IMR-90 (cell line): ENCODE results near the gene IRF2BP2. TPM values are rescaled to one million over a fixed set of nuclear protein-coding genes. Genes with fewer than 3 reads are reported as not detected.

Experiments used
- ATAC-seq: fragments of 200-7000 bp; cut with Tn5 transposase; 2 replicates; pipeline ENCODE4 v1.9.1; 2020; ENCODE audit warnings: low read depth, mild to moderate bottlenecking, moderate library complexity
- BruUV-seq: library from RNA; stranded (reverse); fragments of 400-500 nt; replicated peaks from 2 replicates; lab custom pipeline; 2021; lab: Mats Ljungman, UMichigan
- CTCF ChIA-PET: fragments of 300-600 bp; formaldehyde crosslinking; extraction: SDS; loops from one replicate; lab custom pipeline; 2021; ENCODE audit warnings: antibody characterized with exemption; lab: Yijun Ruan, JAX
- POLR2A ChIA-PET: fragments of 300-600 bp; sonication (Branson Sonifier 250); formaldehyde crosslinking; loops from one replicate; lab custom pipeline; 2022; ENCODE audit warnings: antibody characterized with exemption; ENCODE audit not compliant: unreplicated experiment; lab: Charles Lee
- DNase-seq: peaks from one replicate; pipeline ENCODE4 v3.0.0; 2013
- H2AFZ ChIP-seq: replicated peaks from 2 replicates; pipeline ENCODE3; 2013; ENCODE audit warnings: low read length, mild to moderate bottlenecking; ENCODE audit not compliant: poor library complexity
- H2AK5ac ChIP-seq: 2 replicates; pipeline ENCODE4 v1.6.1; 2013; ENCODE audit warnings: low read depth, low read length, inconsistent platforms
- H2AK9ac ChIP-seq: replicated peaks from 2 replicates; pipeline ENCODE3; 2013; ENCODE audit warnings: mild to moderate bottlenecking, low read depth, low read length, moderate library complexity; ENCODE audit not compliant: poor library complexity
- H2BK120ac ChIP-seq: 2 replicates; pipeline ENCODE4 v1.6.1; 2013; ENCODE audit warnings: low read depth, low read length, inconsistent platforms
- H2BK15ac ChIP-seq: 3 replicates; pipeline ENCODE4 v1.6.1; 2013; ENCODE audit warnings: low read depth, low read length, inconsistent platforms
- H2BK20ac ChIP-seq: 2 replicates; pipeline ENCODE4 v1.6.1; 2013; ENCODE audit warnings: low read depth, mild to moderate bottlenecking, inconsistent platforms, low read length, moderate library complexity
- H2BK5ac ChIP-seq: 2 replicates; pipeline ENCODE4 v1.6.1; 2013; ENCODE audit warnings: mild to moderate bottlenecking, low read depth, low read length, inconsistent platforms; ENCODE audit not compliant: poor library complexity, severe bottlenecking
- H3K14ac ChIP-seq: replicated peaks from 2 replicates; pipeline ENCODE4 v1.6.1; 2013; ENCODE audit warnings: low read depth, low read length, inconsistent platforms
- H3K18ac ChIP-seq: 2 replicates; pipeline ENCODE4 v1.6.1; 2013; ENCODE audit warnings: low read depth, low read length, control low read depth
- H3K23ac ChIP-seq: 2 replicates; pipeline ENCODE4 v1.6.1; 2013; ENCODE audit warnings: low read depth, low read length, inconsistent platforms
- H3K27ac ChIP-seq: 2 replicates; pipeline ENCODE4 v1.5.1; 2013; ENCODE audit warnings: mild to moderate bottlenecking, control low read depth, low read length; ENCODE audit not compliant: insufficient read depth
- H3K27me3 ChIP-seq: 2 replicates; pipeline ENCODE4 v1.6.1; 2013; ENCODE audit warnings: low read length; ENCODE audit not compliant: control insufficient read depth, insufficient read depth
- H3K36me3 ChIP-seq: 2 replicates; pipeline ENCODE4 v1.6.1; 2013; ENCODE audit warnings: low read length, mixed read lengths; ENCODE audit not compliant: control insufficient read depth, insufficient read depth
- H3K4ac ChIP-seq: 2 replicates; pipeline ENCODE4 v1.6.1; 2013; ENCODE audit warnings: low read depth, low read length, inconsistent platforms
- H3K4me1 ChIP-seq: 2 replicates; pipeline ENCODE4 v1.6.1; 2013; ENCODE audit warnings: low read length, mixed read lengths; ENCODE audit not compliant: control insufficient read depth, insufficient read depth
- H3K4me2 ChIP-seq: 2 replicates; pipeline ENCODE4 v1.6.1; 2013; ENCODE audit warnings: low read depth, mild to moderate bottlenecking, control low read depth, low read length, moderate library complexity
- H3K4me3 ChIP-seq: 2 replicates; pipeline ENCODE4 v1.5.1; 2013; ENCODE audit warnings: low read depth, mild to moderate bottlenecking, control low read depth, low read length, moderate library complexity; ENCODE audit not compliant: insufficient read depth
- H3K56ac ChIP-seq: 2 replicates; pipeline ENCODE4 v1.6.1; 2013; ENCODE audit warnings: low read length, inconsistent platforms; ENCODE audit not compliant: insufficient read depth; ENCODE audit errors: extremely low read depth
- H3K79me1 ChIP-seq, 2 experiments: 2 replicates each; pipeline ENCODE4 v1.6.1; 2013; ENCODE audit warnings: low read length in 2 of 2, inconsistent platforms in 1 of 2, low read depth in 1 of 2
- H3K9ac ChIP-seq: 2 replicates; pipeline ENCODE4 v1.6.1; 2013; ENCODE audit warnings: low read depth, low read length, control low read depth
- H3K9me1 ChIP-seq: 2 replicates; pipeline ENCODE4 v1.6.1; 2013; ENCODE audit warnings: low read length, inconsistent platforms; ENCODE audit not compliant: insufficient read depth
- H3K9me3 ChIP-seq: 2 replicates; pipeline ENCODE4 v1.6.1; 2013; ENCODE audit warnings: low read length; ENCODE audit not compliant: control insufficient read depth, insufficient read depth
- H4K20me1 ChIP-seq: 2 replicates; pipeline ENCODE4 v1.6.1; 2013; ENCODE audit warnings: low read length, inconsistent platforms; ENCODE audit not compliant: insufficient read depth
- H4K5ac ChIP-seq: 2 replicates; pipeline ENCODE4 v1.6.1; 2013; ENCODE audit warnings: mild to moderate bottlenecking, low read depth, low read length, control low read depth
- H4K8ac ChIP-seq, 2 experiments: 2 replicates each; pipeline ENCODE4 v1.6.1; 2013; ENCODE audit warnings: low read depth in 2 of 2, low read length in 2 of 2, control low read depth in 1 of 2, inconsistent platforms in 1 of 2
- H4K91ac ChIP-seq: 2 replicates; pipeline ENCODE4 v1.6.1; 2013; ENCODE audit warnings: low read depth, low read length, inconsistent platforms; ENCODE audit not compliant: insufficient read depth
- BHLHE40 ChIP-seq: fragments of 150-350 bp; IDR thresholded peaks from 2 replicates; pipeline ENCODE4 v1.6.1; 2016; ENCODE audit warnings: mild to moderate bottlenecking, low read depth, low read length
- FOS ChIP-seq: fragments of 150-350 bp; IDR thresholded peaks from 2 replicates; pipeline ENCODE4 v1.6.1; 2016; ENCODE audit warnings: low read depth, low read length
- MAFK ChIP-seq: IDR thresholded peaks from 2 replicates; pipeline ENCODE4 v1.6.1; 2012; ENCODE audit warnings: low read depth, low read length, improper control_type of control experiment
- MAZ ChIP-seq: IDR thresholded peaks from 2 replicates; pipeline ENCODE4 v1.6.1; 2012; ENCODE audit warnings: low read depth, mild to moderate bottlenecking, low read length, improper control_type of control experiment, moderate library complexity, borderline replicate concordance
- MXI1 ChIP-seq: IDR thresholded peaks from 2 replicates; pipeline ENCODE4 v1.6.1; 2012; ENCODE audit warnings: low read depth, mild to moderate bottlenecking, low read length, moderate library complexity, borderline replicate concordance
- POLR2A ChIP-seq: IDR thresholded peaks from 2 replicates; pipeline ENCODE4 v1.6.1; 2012; ENCODE audit warnings: mild to moderate bottlenecking, low read depth, low read length
- RAD21 ChIP-seq: IDR thresholded peaks from 2 replicates; pipeline ENCODE4 v1.6.1; 2012; ENCODE audit warnings: low read length, improper control_type of control experiment
- RFX5 ChIP-seq: IDR thresholded peaks from 2 replicates; pipeline ENCODE4 v1.8.0; 2012; ENCODE audit warnings: low read depth, mild to moderate bottlenecking, low read length, moderate library complexity
- SMC3 ChIP-seq: fragments of 150-350 bp; IDR thresholded peaks from 2 replicates; pipeline ENCODE4 v1.6.1; 2016; ENCODE audit warnings: low read depth, mild to moderate bottlenecking, antibody characterized with exemption, low read length, moderate library complexity
- WGBS, 2 experiments: methylation state at CpG; one replicate each; pipeline versions ENCODE4 v1.1.5 to v1.1.7; 2013; ENCODE audit warnings: missing lambda C conversion rate in 2 of 2; ENCODE audit not compliant: insufficient read length in 1 of 2; ENCODE audit errors: extremely low coverage in 2 of 2; 5-methylcytosine and 5-hydroxymethylcytosine counted together
- dilution Hi-C: fragments of 300-500 bp; cut with HindIII; formaldehyde crosslinking; loops from one replicate; pipeline ENCODE4 v1.14.3; 2018; ENCODE audit warnings: low sequenced_read_pairs; ENCODE audit not compliant: unreplicated experiment
- in situ Hi-C: fragments of 300-500 bp; cut with MboI; formaldehyde crosslinking; loops from 3 replicates; pipeline ENCODE4 v1.14.3; 2019; ENCODE audit warnings: low sequenced_read_pairs, inconsistent platforms, mixed read lengths
- intact Hi-C: fragments of 100-400 bp; cut with micrococcal nuclease; formaldehyde crosslinking; loops from 2 replicates; pipeline ENCODE4 v1.10.0; 2022
- polyA plus RNA-seq, 3 experiments: library from polyadenylated mRNA; depleted of rRNA; stranded (reverse); fragments of >200 nt; gene quantifications; 2 replicates each; pipeline ENCODE4 v1.2.3, GENCODE V29; 2012; ENCODE audit warnings: low replicate concordance in 1 of 3
- total RNA-seq: library from RNA; depleted of rRNA; stranded (reverse); fragments of >200 nt; gene quantifications from 2 replicates; pipeline ENCODE4 v1.2.3, GENCODE V29; 2012
- TF ChIP-seq, protein P1 (sequence below): conservative IDR thresholded peaks from 2 replicates; pipeline ENCODE4 v1.5.1; 2012; ENCODE audit warnings: mild to moderate bottlenecking, low read depth, low read length, improper control_type of control experiment
- TF ChIP-seq, protein P2 (sequence below): fragments of 150-350 bp; IDR thresholded peaks from 2 replicates; pipeline ENCODE4 v1.6.1; 2017; ENCODE audit warnings: mild to moderate bottlenecking, antibody characterized with exemption, low read length, low read depth

Gene IRF2BP2
- total and polyA plus RNA-seq, 2 of the 4 experiments (the other 2 are of a cell fraction): 47.0 to 66.6 TPM

DNA sequence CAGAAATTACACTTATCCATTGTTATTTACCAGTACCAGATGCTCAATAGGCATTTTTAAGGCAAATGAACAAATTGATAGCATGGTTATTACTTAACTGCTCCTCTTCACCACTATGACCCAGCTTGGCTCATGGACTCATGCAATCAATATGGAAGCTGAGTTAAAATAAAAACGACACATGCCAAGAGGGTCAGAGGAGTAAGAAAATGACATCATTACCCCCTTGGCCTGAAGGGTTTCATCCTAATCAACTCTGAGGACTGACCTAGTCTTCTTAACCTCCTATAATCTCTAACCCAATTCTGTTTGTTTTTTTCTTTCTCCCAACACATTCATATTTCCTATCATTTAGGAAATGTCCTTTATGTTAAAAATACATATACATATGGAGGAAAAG is 41.6 kb downstream of the IRF2BP2 start:
- Histone ChIP-seq H3K56ac (no peak overlapping the region), H2AK9ac (no peak overlapping the region), H3K9me3 (no peaks in the 10 kb centered on the region), H2BK5ac (no peak overlapping the region), H3K27ac (no peak overlapping the region), H2BK15ac (no peak overlapping the region), H2BK120ac (no peak overlapping the region), H3K23ac (no peak overlapping the region), H2AK5ac (no peak overlapping the region), H3K79me1 (no peaks in the 10 kb centered on the region), H3K27me3 (no peaks in the 10 kb centered on the region), H3K4me3 (no peak overlapping the region), H3K9me1 (peaks cover 3% of the 10 kb centered on the region; the same call in 1 of the 2 replicates), H3K14ac (no peak overlapping the region), H4K8ac (no peak overlapping the region), H3K9ac (no peak overlapping the region), H3K4me1 (peaks cover 6% of the 10 kb centered on the region; the same call in 1 of the 2 replicates), H4K5ac (no peak overlapping the region), H3K4me2 (no peak overlapping the region), H3K4ac (no peak overlapping the region), H4K20me1 (no peaks in the 10 kb centered on the region), H3K18ac (no peak overlapping the region), H2BK20ac (no peak overlapping the region), H2AFZ (no peak overlapping the region), H3K36me3 (no peaks in the 10 kb centered on the region), H4K91ac (no peak overlapping the region)
- dilution Hi-C loops (no loop called here), intact Hi-C loops (no loop called here), in situ Hi-C loops (no loop called here)
- ChIA-PET POLR2A (no interaction called here), CTCF (no interaction called here)
- WGBS, 2 experiments: no CpG with 5 or more reads among the region's 1 CpG
- no TSS peak for BruUV-seq
- ATAC-seq (no peak), DNase-seq (no peak)
- TF ChIP-seq RAD21: no peak
- TF ChIP-seq RFX5: no peak
- TF ChIP-seq MAZ: no peak
- no peak for TF ChIP-seq POLR2A
- TF ChIP-seq, protein P1, sequence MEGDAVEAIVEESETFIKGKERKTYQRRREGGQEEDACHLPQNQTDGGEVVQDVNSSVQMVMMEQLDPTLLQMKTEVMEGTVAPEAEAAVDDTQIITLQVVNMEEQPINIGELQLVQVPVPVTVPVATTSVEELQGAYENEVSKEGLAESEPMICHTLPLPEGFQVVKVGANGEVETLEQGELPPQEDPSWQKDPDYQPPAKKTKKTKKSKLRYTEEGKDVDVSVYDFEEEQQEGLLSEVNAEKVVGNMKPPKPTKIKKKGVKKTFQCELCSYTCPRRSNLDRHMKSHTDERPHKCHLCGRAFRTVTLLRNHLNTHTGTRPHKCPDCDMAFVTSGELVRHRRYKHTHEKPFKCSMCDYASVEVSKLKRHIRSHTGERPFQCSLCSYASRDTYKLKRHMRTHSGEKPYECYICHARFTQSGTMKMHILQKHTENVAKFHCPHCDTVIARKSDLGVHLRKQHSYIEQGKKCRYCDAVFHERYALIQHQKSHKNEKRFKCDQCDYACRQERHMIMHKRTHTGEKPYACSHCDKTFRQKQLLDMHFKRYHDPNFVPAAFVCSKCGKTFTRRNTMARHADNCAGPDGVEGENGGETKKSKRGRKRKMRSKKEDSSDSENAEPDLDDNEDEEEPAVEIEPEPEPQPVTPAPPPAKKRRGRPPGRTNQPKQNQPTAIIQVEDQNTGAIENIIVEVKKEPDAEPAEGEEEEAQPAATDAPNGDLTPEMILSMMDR: no peak
- no peak for TF ChIP-seq MAFK
- no peak for TF ChIP-seq BHLHE40
- TF ChIP-seq SMC3: no peak
- no peak for TF ChIP-seq FOS
- TF ChIP-seq, protein P2, sequence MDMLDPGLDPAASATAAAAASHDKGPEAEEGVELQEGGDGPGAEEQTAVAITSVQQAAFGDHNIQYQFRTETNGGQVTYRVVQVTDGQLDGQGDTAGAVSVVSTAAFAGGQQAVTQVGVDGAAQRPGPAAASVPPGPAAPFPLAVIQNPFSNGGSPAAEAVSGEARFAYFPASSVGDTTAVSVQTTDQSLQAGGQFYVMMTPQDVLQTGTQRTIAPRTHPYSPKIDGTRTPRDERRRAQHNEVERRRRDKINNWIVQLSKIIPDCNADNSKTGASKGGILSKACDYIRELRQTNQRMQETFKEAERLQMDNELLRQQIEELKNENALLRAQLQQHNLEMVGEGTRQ: no peak
- no peak for TF ChIP-seq MXI1
